SK-N-SH (cell line): ENCODE measurements around the gene PGAM2. TPM values are rescaled to one million over a fixed set of nuclear protein-coding genes. Genes with fewer than 3 reads are reported as not detected.

Experiments
- CTCF ChIA-PET: fragments of 300-600, 350-600 bp; formaldehyde crosslinking; extraction: SDS; loops from one replicate; lab custom pipeline; 2021; lab: Yijun Ruan, JAX
- POLR2A ChIA-PET: fragments of 350-600 bp; sonication (Branson Sonifier 250); formaldehyde crosslinking; extraction: SDS; loops from one replicate; lab custom pipeline; 2020; ENCODE audit warnings: antibody characterized with exemption, inconsistent platforms; lab: Yijun Ruan, JAX
- DNase-seq: peaks from one replicate; pipeline ENCODE4 v3.0.0; 2012
- H2AFZ ChIP-seq: fragments of 200-600 bp; sonication (generic); 2 replicates; pipeline ENCODE4 v1.8.1; 2016; ENCODE audit warnings: antibody characterized with exemption, mild to moderate bottlenecking, low read depth
- H3F3A ChIP-seq: fragments of 200-600 bp; sonication (generic); replicated peaks from 2 replicates; pipeline ENCODE3; 2016; ENCODE audit warnings: antibody characterized with exemption, mild to moderate bottlenecking; ENCODE audit not compliant: insufficient read depth
- H3K27ac ChIP-seq, 2 experiments: fragments of 200-500 bp in 1 of 2; fragments of 200-600 bp in 1 of 2; sonication (Bioruptor generic) in 1 of 2; sonication (generic), shearing (Covaris generic) in 1 of 2; 2 replicates each; pipeline versions ENCODE4 v1.5.1 to v1.6.1; 2014 to 2016; ENCODE audit warnings: low read depth in 2 of 2, inconsistent platforms in 1 of 2, low read length in 1 of 2, mild to moderate bottlenecking in 1 of 2, mixed read lengths in 1 of 2
- H3K27me3 ChIP-seq: fragments of 200-600 bp; sonication (generic), shearing (Covaris generic); 2 replicates; pipeline ENCODE4 v1.6.1; 2016; ENCODE audit warnings: mixed run types; ENCODE audit not compliant: insufficient read depth
- H3K36me3 ChIP-seq, 2 experiments: fragments of 200-500 bp in 1 of 2; fragments of 200-600 bp in 1 of 2; sonication (Bioruptor generic) in 1 of 2; sonication (generic) in 1 of 2; replicated peaks in 1 of 2; 2 replicates each; pipeline versions ENCODE3 to v1.5.1; 2014 to 2016; ENCODE audit warnings: low read length in 1 of 2, mild to moderate bottlenecking in 1 of 2; ENCODE audit not compliant: insufficient read depth in 2 of 2, control insufficient read depth in 1 of 2
- H3K4me1 ChIP-seq, 2 experiments: fragments of 200-500 bp in 1 of 2; fragments of 200-600 bp in 1 of 2; sonication (Bioruptor generic) in 1 of 2; sonication (generic), shearing (Covaris generic) in 1 of 2; 2 replicates each; pipeline versions ENCODE4 v1.5.1 to v1.6.1; 2014 to 2016; ENCODE audit warnings: low read depth in 1 of 2, low read length in 1 of 2, mixed run types in 1 of 2; ENCODE audit not compliant: insufficient read depth in 2 of 2, control insufficient read depth in 1 of 2
- H3K4me2 ChIP-seq: fragments of 200-600 bp; sonication (generic), shearing (Covaris generic); 2 replicates; pipeline ENCODE4 v1.6.1; 2017; ENCODE audit warnings: mixed run types
- H3K4me3 ChIP-seq, 2 experiments: fragments of 200-500 bp in 1 of 2; fragments of 200-600 bp in 1 of 2; sonication (Bioruptor generic) in 1 of 2; sonication (generic), shearing (Covaris generic) in 1 of 2; 2 replicates each; pipeline versions ENCODE4 v1.5.1 to v1.8.1; 2014 to 2016; ENCODE audit warnings: low read depth in 2 of 2, inconsistent platforms in 1 of 2, low read length in 1 of 2, mild to moderate bottlenecking in 1 of 2, mixed read lengths in 1 of 2, moderate library complexity in 1 of 2
- H3K79me2 ChIP-seq: fragments of 200-600 bp; sonication (generic); 2 replicates; pipeline ENCODE4 v1.8.1; 2017; ENCODE audit warnings: mild to moderate bottlenecking; ENCODE audit not compliant: insufficient read depth
- H3K9ac ChIP-seq: fragments of 200-600 bp; sonication (generic); 2 replicates; pipeline ENCODE4 v1.6.1; 2017; ENCODE audit warnings: mixed run types
- H3K9me2 ChIP-seq: fragments of 200-600 bp; sonication (generic); 2 replicates; pipeline ENCODE4 v1.6.1; 2017; ENCODE audit warnings: mixed run types
- H3K9me3 ChIP-seq: fragments of 200-600 bp; sonication (generic); 2 replicates; pipeline ENCODE4 v1.6.1; 2017; ENCODE audit warnings: mixed run types, mild to moderate bottlenecking, moderate library complexity
- H4K20me1 ChIP-seq: fragments of 200-600 bp; sonication (generic); 2 replicates; pipeline ENCODE4 v1.6.1; 2017; ENCODE audit warnings: mild to moderate bottlenecking, mixed run types; ENCODE audit not compliant: insufficient read depth
- CHD2 ChIP-seq: fragments of 150-350 bp; IDR thresholded peaks from 2 replicates; pipeline ENCODE4 v1.6.1; 2018; ENCODE audit warnings: low read length; ENCODE audit not compliant: partially characterized antibody
- ELF1 ChIP-seq: IDR thresholded peaks from 2 replicates; pipeline ENCODE4 v1.4.0; 2012
- FOSL2 ChIP-seq: IDR thresholded peaks from 2 replicates; pipeline ENCODE4 v1.4.0; 2012; ENCODE audit warnings: low read depth, mild to moderate bottlenecking, moderate library complexity, borderline replicate concordance
- FOXM1 ChIP-seq: IDR thresholded peaks from 2 replicates; pipeline ENCODE4 v1.4.0; 2012; ENCODE audit warnings: low read depth, mild to moderate bottlenecking
- IRF3 ChIP-seq: fragments of 150-350 bp; IDR thresholded peaks from 2 replicates; pipeline ENCODE4 v1.6.1; 2016; ENCODE audit warnings: mild to moderate bottlenecking, low read depth, low read length
- JUND ChIP-seq: IDR thresholded peaks from 2 replicates; pipeline ENCODE4 v1.4.0; 2012
- MXI1 ChIP-seq: IDR thresholded peaks from 2 replicates; pipeline ENCODE4 v1.6.1; 2012; ENCODE audit warnings: mild to moderate bottlenecking, low read depth, low read length, improper control_type of control experiment
- REST ChIP-seq: IDR thresholded peaks from 2 replicates; pipeline ENCODE4 v1.6.1; 2012; ENCODE audit warnings: mild to moderate bottlenecking, low read depth, low read length, moderate library complexity
- TCF12 ChIP-seq: IDR thresholded peaks from 2 replicates; pipeline ENCODE4 v1.4.0; 2012
- WGBS: methylation state at CpG from one replicate; pipeline ENCODE4 v1.1.6; 2017; ENCODE audit warnings: low lambda C conversion rate; 5-methylcytosine and 5-hydroxymethylcytosine counted together
- polyA plus RNA-seq, 3 experiments: library from polyadenylated mRNA; depleted of rRNA; stranded (reverse); fragments of >200 nt; gene quantifications; 2 replicates each; pipeline ENCODE4 v1.2.3, GENCODE V29; 2012
- TF ChIP-seq, protein P1 (sequence below): fragments of 200-600 bp; sonication (generic); IDR thresholded peaks from 2 replicates; pipeline ENCODE4 v1.6.1; 2017; ENCODE audit warnings: antibody characterized with exemption, mild to moderate bottlenecking, moderate library complexity
- TF ChIP-seq, protein P2 (sequence below): fragments of 150-350 bp; IDR thresholded peaks from 2 replicates; pipeline ENCODE4 v1.6.1; 2017; ENCODE audit warnings: antibody characterized with exemption, low read length, low read depth, borderline replicate concordance

PGAM2 gene
- polyA plus RNA-seq, 1 of the 3 experiments (the other 2 are of a cell fraction), result 0.79 TPM

DNA sequence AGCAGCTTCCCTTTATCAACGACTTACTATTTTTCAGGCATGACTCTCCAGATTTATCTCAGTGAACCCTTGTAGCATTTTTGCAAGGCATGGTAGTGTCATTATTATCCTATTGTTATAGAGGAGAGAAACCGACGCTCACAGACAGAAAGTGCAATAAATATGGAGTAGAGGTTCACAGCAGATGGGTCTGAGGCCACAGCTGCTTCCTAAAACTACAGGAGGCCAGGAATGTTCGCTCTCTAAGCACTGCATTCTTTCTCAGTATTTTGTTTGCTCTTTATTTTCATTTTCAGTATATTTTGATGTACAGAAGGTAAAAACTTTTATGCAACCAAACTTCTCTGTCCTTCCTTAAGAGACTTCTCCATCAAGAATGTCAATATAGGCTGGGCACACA, 34.3 kb upstream of the PGAM2 start:
- H3K9me3 ChIP-seq, result no peaks in the 10 kb centered on the region
- ChIA-PET CTCF (interaction anchor here (0.6 to 2.6 kb wide), 6 partner anchors 12 to 466 kb away, joined by 3 to 15 read pairs (median 4); no protein-coding TSS in a partner anchor), POLR2A (no interaction called here)
- no peaks in the 10 kb centered on the region for H3K27me3 ChIP-seq
- H3K4me3 ChIP-seq, result no peak overlapping the region
- no peaks in the 10 kb centered on the region for H3K36me3 ChIP-seq
- H3K9ac ChIP-seq, result no peak overlapping the region
- H3K79me2 ChIP-seq, result peaks cover 5% of the 10 kb centered on the region
- peaks cover 15 to 40% of the 10 kb centered on the region in 2 experiments; a peak in 2 of 4 replicates for H3K4me1 ChIP-seq
- no peaks in the 10 kb centered on the region for H4K20me1 ChIP-seq
- 89% methylated on average over 4 of the region's 4 CpGs for WGBS
- peak overlapping the region; percentile 96; the same call in 1 of the 2 replicates for H2AFZ ChIP-seq
- DNase-seq, result no peak
- H3K4me2 ChIP-seq, result no peak overlapping the region; the same call in 1 of the 2 replicates
- H3K27ac ChIP-seq, result peak overlapping the region in 1 of 2 experiments; percentile 93; a peak in 2 of 4 replicates
- H3F3A ChIP-seq, result peaks cover 42% of the 10 kb centered on the region
- TF ChIP-seq FOSL2, result no peak
- no peak for TF ChIP-seq IRF3
- TF ChIP-seq, protein P1, sequence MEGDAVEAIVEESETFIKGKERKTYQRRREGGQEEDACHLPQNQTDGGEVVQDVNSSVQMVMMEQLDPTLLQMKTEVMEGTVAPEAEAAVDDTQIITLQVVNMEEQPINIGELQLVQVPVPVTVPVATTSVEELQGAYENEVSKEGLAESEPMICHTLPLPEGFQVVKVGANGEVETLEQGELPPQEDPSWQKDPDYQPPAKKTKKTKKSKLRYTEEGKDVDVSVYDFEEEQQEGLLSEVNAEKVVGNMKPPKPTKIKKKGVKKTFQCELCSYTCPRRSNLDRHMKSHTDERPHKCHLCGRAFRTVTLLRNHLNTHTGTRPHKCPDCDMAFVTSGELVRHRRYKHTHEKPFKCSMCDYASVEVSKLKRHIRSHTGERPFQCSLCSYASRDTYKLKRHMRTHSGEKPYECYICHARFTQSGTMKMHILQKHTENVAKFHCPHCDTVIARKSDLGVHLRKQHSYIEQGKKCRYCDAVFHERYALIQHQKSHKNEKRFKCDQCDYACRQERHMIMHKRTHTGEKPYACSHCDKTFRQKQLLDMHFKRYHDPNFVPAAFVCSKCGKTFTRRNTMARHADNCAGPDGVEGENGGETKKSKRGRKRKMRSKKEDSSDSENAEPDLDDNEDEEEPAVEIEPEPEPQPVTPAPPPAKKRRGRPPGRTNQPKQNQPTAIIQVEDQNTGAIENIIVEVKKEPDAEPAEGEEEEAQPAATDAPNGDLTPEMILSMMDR, result no peak
- no peak for TF ChIP-seq REST
- no peak for TF ChIP-seq JUND
- no peak for TF ChIP-seq FOXM1
- TF ChIP-seq, protein P2, sequence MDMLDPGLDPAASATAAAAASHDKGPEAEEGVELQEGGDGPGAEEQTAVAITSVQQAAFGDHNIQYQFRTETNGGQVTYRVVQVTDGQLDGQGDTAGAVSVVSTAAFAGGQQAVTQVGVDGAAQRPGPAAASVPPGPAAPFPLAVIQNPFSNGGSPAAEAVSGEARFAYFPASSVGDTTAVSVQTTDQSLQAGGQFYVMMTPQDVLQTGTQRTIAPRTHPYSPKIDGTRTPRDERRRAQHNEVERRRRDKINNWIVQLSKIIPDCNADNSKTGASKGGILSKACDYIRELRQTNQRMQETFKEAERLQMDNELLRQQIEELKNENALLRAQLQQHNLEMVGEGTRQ, result no peak
- TF ChIP-seq MXI1, result no peak
- no peak for TF ChIP-seq CHD2
- no peak for TF ChIP-seq TCF12
- no peak for TF ChIP-seq ELF1
- no peaks in the 10 kb centered on the region for H3K9me2 ChIP-seq
